Heart right ventricle (tissue), 16 donors: ENCODE data around the gene SNRPF. TPM values are rescaled to one million over a fixed set of nuclear protein-coding genes. Genes with fewer than 3 reads are reported as not detected.

Source experiments
- ATAC-seq, 8 donors: fragments of 200-7000 bp; cut with Tn5 transposase; one replicate each; pipeline ENCODE4 v1.9.1; 2020; ENCODE audit warnings: mild to moderate bottlenecking in 8 of 8, moderate library complexity in 8 of 8, moderate number of reproducible peaks in 1 of 8
- DNase-seq, 2 donors: peaks; one replicate each; pipeline ENCODE4 v3.0.0-alpha.2; 2020
- H3K27ac ChIP-seq, 10 donors: fragments of 200-600 bp; sonication (generic) in 2 of 10; one replicate each; pipeline versions ENCODE4 v1.5.0 to v1.8.0; 2020 to 2022; ENCODE audit warnings: mild to moderate bottlenecking in 3 of 10
- H3K27me3 ChIP-seq, 7 donors: fragments of 200-600 bp; one replicate each; pipeline ENCODE4 v1.8.0; 2021 to 2022; ENCODE audit warnings: mild to moderate bottlenecking in 2 of 7
- H3K36me3 ChIP-seq, 9 donors: fragments of 200-600 bp; sonication (generic) in 1 of 9; one replicate each; pipeline versions ENCODE4 v1.5.0 to v1.8.0; 2020 to 2022; ENCODE audit warnings: mild to moderate bottlenecking in 2 of 9
- H3K4me1 ChIP-seq, 9 donors: fragments of 200-600 bp; sonication (generic) in 1 of 9; one replicate each; pipeline versions ENCODE4 v1.5.0 to v1.8.0; 2020 to 2022; ENCODE audit warnings: mild to moderate bottlenecking in 4 of 9
- H3K4me3 ChIP-seq, 10 donors: fragments of 200-600 bp; sonication (generic) in 2 of 10; one replicate each; pipeline versions ENCODE4 v1.5.0 to v1.8.0; 2020 to 2022; ENCODE audit warnings: mild to moderate bottlenecking in 7 of 10, moderate library complexity in 2 of 10
- H3K9me3 ChIP-seq, 11 donors: fragments of 200-600 bp in 10 of 11; sonication (generic) in 2 of 11; one replicate each; pipeline versions ENCODE4 v1.5.0 to v1.8.0; 2013 to 2022; ENCODE audit warnings: mild to moderate bottlenecking in 2 of 11, control low read depth in 1 of 11, moderate library complexity in 1 of 11
- CTCF ChIP-seq, 9 donors: fragments of 200-600 bp; sonication (generic) in 2 of 9; IDR thresholded peaks; one replicate each; pipeline versions ENCODE4 v1.5.0 to v1.8.0; 2021 to 2022; ENCODE audit warnings: antibody characterized with exemption in 9 of 9, mild to moderate bottlenecking in 5 of 9, moderate library complexity in 1 of 9
- WGBS, 2 donors: extraction: QIAGEN DNeasy Blood & Tissue Kit; methylation state at CpG; one replicate each; pipeline ENCODE4 v1.1.7; 2013; ENCODE audit warnings: inconsistent platforms in 1 of 2; 5-methylcytosine and 5-hydroxymethylcytosine counted together
- intact Hi-C, 10 donors: fragments of 100-400 bp; cut with DNase I; formaldehyde crosslinking; loops; one replicate each; pipeline versions ENCODE4 v1.11.1 to v1.14.2; 2022
- polyA plus RNA-seq, 2 donors: library from polyadenylated mRNA; stranded (reverse); fragments of 200-250 nt; gene quantifications; one replicate each; pipeline ENCODE4 v1.2.3, GENCODE V29; 2013
- total RNA-seq, 10 donors: library from RNA; stranded (reverse); fragmentation: NEBNext Ultra II Directional in 3 of 10; extraction: Animal tissue kit (Norgen Biotek cat#: 25700) in 3 of 10; gene quantifications; one replicate each; pipeline versions ENCODE4 v1.2.1 to v1.2.4, GENCODE V29; 2021 to 2023
- donor health status: Arrhythmogenic right ventricular cardiomyopathy.
- donor health status: ischemic (EF 13 %, LVEDD 7.1; RV severe dilation, severe dysfunction).
- donor health status: healthy with polysubstance abuse.
- donor health status: DM: no; HTN: yes; CAD: no.
- donor health status: DM: no; HTN: no; CAD: no.
- donor health status: ischemic (EF 25% LVEDD 6.9; RV normal size, moderate dysfunction).
- donor health status: ischemic (EF 25% LVEDD 5.7; RV mildly dilated, moderate dysfunction).
- donor health status: healthy.
- donor health status: DM: yes; HTN: yes; CAD: no.
- donor health status: Ischemic cardiomyopathy.
- donor health status: ischemic (EF 35%, LVEDD 5.7; RV mildly dilated, moderate dysfunction).
- donor health status: nonischemic (EF 11% LVEDD 7.7; RV severe dilation, severe dysfunction).
- donor health status: DM: yes; HTN: yes; CAD: no.
- donor health status: PGD.
- donor health status: ischemic (EF 29% LVEDD 5.4; RV normal size, mild dysfunction).
- donor health status: nonischemic (EF 23%, LVEDD 6.1; RV moderate dilation, normal function).

SNRPF gene
- total and polyA plus RNA-seq, 12 donors: 10.2 to 53.6 (median 13.2) TPM

GRCh38 chr12:95882873-95883272, 24.1 kb downstream of the SNRPF start:
- Histone ChIP-seq H3K4me3 (no peak overlapping the region), H3K27ac (peak overlapping the region in 1 of 10 donors; percentile 1), H3K27me3 (no peaks in the 10 kb centered on the region), H3K36me3 (no peaks in the 10 kb centered on the region), H3K4me1 (peaks cover 0 to 13% (median 0%) of the 10 kb centered on the region in 9 donors), H3K9me3 (peaks cover 0 to 10% (median 0%) of the 10 kb centered on the region in 11 donors)
- WGBS, 2 donors: 91 to 92% methylated on average over 4 of the region's 4 CpGs
- ATAC-seq (no peak), DNase-seq (no peak)
- TF ChIP-seq CTCF (IDR thresholded peaks at IDR 0.05): no peak
- intact Hi-C loops: no loop called here

- Histone ChIP-seq H3K27me3 (no peaks in the 10 kb centered on the region), H3K36me3 (no peaks in the 10 kb centered on the region), H3K4me3 (no peak overlapping the region), H3K4me1 (peaks cover 0 to 13% (median 0%) of the 10 kb centered on the region in 9 donors), H3K9me3 (peaks cover 0 to 10% (median 0%) of the 10 kb centered on the region in 11 donors), H3K27ac (peak overlapping the region in 5 of 10 donors; percentile 1 to 71 (median 54))
- DNase-seq (peak in 1 of 2 donors; percentile 5), ATAC-seq (peak in 7 of 8 donors; percentile 47 to 90 (median 76))
- TF ChIP-seq CTCF (IDR thresholded peaks at IDR 0.05): no peak
- WGBS, 2 donors: 41 to 52% methylated on average over 3 of the region's 3 CpGs
- intact Hi-C loops: no loop called here
These were observed 26.2 kb downstream of the SNRPF start for GRCh38 chr12:95884998-95885397.

GRCh38 chr12:95887311-95887710, 28.6 kb downstream of the SNRPF start:
- DNase-seq (no peak), ATAC-seq (no peak)
- Histone ChIP-seq H3K4me1 (peaks cover 0 to 3% (median 0%) of the 10 kb centered on the region in 9 donors), H3K27ac (no peak overlapping the region), H3K4me3 (no peak overlapping the region), H3K36me3 (no peaks in the 10 kb centered on the region), H3K27me3 (no peaks in the 10 kb centered on the region), H3K9me3 (peaks cover 0 to 10% (median 0%) of the 10 kb centered on the region in 11 donors)
- intact Hi-C loops: no loop called here
- 70 to 78% methylated on average over 5 of the region's 5 CpGs for WGBS, 2 donors
- no peak for TF ChIP-seq CTCF (IDR thresholded peaks at IDR 0.05)

GRCh38 chr12:95890958-95891357, 32.2 kb downstream of the SNRPF start:
- no peak overlapping the region for H3K27ac ChIP-seq
- peaks cover 0 to 5% (median 0%) of the 10 kb centered on the region in 7 donors for H3K27me3 ChIP-seq
- no peaks in the 10 kb centered on the region for H3K9me3 ChIP-seq
- intact Hi-C loops: no loop called here
- ATAC-seq: no peak
- no peak for TF ChIP-seq CTCF (IDR thresholded peaks at IDR 0.05)
- no peak for DNase-seq
- H3K4me1 ChIP-seq: no peaks in the 10 kb centered on the region
- no peaks in the 10 kb centered on the region for H3K36me3 ChIP-seq
- 76% methylated on average over 3 of the region's 3 CpGs for WGBS, 2 donors
- H3K4me3 ChIP-seq: no peak overlapping the region
